HG03342 (cell line): ENCODE data around the gene PIEZO2.
"Not testable (repeated sequence)": the region's sequence is repeated elsewhere in the genome, so short reads cannot be mapped to it uniquely, and the experiment has no call there.

Source experiments
- ATAC-seq: cut with Tn5 transposase; IDR thresholded peaks from one replicate; pipeline ENCODE4 v1.9.1; 2021; ENCODE audit warnings: mild to moderate bottlenecking, moderate library complexity; ENCODE audit not compliant: unreplicated experiment

The PIEZO2 gene

GRCh38 chr18:11150271-11150615 is 874 bp upstream of the PIEZO2 start:
- ATAC-seq = no peak

DNA sequence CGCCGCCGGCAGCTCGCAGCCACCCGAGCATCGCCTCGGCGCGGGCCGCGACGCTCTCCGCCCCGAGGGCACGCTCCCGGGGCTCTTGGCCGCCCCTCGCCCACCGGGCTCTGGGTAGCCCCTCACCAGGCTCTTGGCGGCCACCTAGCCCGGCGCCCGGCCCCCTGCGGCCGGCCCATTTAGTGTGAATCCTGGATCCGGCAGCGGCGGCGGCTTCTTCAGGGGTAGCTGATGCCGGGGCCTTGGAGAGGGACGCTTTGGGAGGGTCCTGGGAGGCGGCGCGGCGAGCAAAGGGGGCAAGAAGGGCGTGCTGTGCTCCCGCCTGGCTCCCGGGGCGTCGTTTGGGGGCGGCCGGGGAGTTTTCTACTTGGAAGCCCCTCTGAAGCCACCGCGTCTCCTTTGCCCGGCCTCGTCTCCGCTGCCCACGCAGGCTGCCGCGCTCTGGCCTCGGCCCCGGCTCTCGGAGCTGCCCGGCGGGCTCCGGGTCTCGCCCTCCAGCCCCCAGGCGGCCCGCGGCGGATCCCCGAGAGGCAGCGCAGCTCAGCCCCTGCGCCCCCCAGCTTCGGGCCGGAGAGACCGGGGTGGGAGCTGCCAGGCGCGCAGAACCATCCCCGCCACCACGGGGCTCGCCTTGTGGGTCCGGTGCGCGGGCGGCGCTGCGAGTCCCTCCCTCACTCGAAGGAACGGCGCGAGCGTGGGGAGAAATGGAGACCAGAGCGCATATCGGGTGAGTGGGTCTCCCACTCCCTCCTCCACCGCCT is 509 bp downstream of the PIEZO2 start:
- ATAC-seq = no peak

GRCh38 chr18:11147962-11148679 is 1.2 kb downstream of the PIEZO2 start:
- no peak for ATAC-seq

DNA sequence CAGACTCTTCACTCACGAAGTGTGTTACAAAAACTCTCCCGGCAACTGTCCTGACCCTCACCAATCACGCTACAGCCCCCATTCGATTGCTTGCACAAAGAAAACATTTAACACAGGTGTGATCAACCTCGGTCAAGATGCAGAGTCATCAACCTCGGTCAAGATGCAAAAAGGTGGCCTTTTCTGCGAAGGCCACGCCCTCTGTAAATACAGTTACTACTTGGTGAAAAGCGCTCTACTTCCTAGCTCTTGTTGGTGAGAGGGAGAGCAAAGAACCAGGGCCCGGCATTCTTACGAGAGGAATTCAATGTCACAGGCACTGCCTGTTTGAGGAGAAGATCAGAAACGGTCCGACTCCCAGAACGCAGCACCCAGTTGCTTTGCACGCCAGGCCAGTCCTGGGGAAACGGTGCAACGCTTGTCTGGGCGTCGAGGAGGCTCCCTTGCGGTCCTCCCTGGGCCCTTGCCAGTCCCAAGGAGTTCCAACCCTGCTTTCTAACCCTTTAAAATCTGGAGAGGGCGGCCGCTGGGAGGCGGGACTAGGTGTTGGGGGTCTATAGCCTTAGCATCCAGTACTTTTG is 1.9 kb downstream of the PIEZO2 start:
- no peak for ATAC-seq

GRCh38 chr18:11146947-11147345 is 2.4 kb downstream of the PIEZO2 start:
- ATAC-seq = no peak

- no peak for ATAC-seq
Observed at GRCh38 chr18:11146238-11146946, 3.0 kb downstream of the PIEZO2 start.

DNA sequence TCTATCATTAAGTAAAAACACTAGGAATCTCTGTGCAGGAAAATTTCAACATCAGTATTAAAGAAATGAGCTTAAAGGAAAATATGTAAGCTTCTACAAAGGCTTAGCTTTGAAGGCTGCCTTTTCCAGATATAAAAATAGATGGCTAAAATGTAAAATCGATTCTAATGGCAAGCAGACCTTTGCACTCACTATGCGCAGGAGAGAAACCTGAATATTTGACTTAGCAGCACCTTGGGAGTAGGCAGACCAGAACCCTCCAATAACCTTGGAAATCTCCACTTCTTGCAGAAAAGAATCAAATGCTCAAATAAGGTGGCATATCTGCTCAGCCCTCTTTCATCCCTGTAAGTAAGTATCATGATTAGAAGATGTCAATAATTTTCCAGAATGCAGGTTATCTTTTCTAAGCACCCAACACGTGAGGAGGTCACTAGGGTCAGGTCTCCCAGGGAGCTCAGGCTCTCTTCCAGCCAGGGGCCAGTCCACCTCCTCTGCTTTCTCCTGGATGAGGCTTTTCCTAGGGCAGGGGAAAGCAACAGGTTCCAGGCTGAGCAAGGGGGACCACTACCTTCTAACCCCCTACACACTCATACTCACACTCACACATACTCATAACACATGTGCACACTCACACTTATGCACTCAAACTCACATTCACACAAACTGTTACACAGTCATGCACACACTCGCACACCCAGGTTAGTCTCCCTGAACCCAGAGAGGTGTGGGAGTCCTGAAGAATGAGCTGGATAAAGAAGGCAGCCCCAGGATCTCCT is 3.8 kb downstream of the PIEZO2 start:
- ATAC-seq = no peak

- no peak for ATAC-seq
Observed at GRCh38 chr18:11137400-11137799, 12.0 kb downstream of the PIEZO2 start.

DNA sequence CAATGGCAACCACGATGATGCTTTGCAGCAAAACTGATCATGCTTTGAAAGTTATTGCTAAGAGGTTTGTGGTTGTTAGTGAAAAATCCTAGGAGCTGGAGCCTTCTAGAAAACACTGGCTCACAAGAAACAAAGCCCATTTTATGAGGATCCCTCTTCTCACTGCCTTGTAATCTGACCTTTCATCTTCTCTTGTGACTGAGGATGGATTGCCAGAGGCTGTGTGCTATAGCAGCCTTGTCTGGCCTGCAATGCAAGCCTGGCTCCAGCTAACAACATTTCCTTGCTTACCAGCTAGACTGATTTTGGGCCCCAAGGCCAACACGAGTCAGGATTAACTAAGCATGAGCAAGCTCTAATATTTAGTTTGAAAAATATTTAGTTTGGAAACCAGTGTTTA is 13.1 kb downstream of the PIEZO2 start:
- no peak for ATAC-seq

DNA sequence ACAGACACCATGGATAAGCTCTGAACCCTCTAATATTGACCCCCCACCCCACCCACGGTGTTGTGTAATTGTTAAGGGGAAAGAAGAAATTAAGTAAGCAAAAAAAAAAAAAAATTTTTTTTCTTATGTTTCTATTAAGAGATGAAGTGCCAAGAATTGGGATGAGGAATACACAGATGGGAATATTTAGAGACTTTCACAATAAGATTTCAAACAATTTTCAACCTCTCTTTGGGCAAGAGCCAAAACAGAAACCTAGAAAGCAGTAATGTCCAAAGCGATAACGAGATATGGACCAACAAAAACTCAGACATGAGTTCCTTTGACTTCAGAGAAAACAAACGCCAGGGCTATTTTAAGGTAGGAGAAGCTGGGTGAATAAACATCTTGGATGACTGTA is 14.4 kb downstream of the PIEZO2 start:
- ATAC-seq = no peak

- ATAC-seq = not testable (repeated sequence)
Observed at GRCh38 chr18:11129059-11129458, 20.3 kb downstream of the PIEZO2 start.

DNA sequence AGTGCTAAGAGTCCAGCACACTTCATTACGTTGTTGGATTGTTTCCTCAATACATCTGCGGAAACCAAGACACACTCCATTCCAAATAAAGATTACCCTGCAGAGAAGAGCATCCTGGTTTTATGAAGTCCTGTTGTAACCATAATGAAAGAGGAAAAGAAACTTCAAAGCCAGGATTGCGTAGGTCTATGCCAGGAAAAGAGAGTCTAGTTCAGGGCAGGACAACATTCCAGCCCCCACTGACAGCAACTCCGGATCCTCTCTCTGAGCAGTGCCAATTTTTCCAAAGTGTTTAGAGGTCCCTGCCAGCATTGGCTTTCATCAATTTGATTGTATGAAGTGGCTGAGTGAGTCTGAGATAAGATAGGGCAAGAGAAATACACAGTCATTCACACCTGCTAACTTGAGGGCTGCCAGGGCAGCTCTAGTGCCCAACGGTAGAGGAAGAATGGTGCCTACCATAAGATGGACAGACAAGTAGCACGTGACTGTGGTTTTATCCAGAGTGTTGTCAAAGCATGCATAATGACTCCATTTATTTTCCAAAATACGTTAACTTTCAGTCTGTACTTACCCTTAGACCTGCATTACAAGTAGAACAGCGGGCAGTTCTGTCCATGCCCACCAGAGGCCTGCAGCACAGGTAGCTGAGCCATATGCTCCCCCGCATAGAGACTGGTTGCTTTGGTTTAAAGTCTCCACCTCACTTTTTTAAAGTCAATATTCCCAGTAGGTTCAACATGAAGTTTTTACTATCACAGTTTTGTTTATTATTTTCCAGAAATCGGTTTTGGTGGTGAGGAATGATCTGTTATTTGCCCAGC is 23.7 kb downstream of the PIEZO2 start:
- ATAC-seq = no peak

GRCh38 chr18:11124054-11124453 is 25.3 kb downstream of the PIEZO2 start:
- no peak for ATAC-seq

GRCh38 chr18:11121443-11121849 is 27.9 kb downstream of the PIEZO2 start:
- ATAC-seq = no peak

DNA sequence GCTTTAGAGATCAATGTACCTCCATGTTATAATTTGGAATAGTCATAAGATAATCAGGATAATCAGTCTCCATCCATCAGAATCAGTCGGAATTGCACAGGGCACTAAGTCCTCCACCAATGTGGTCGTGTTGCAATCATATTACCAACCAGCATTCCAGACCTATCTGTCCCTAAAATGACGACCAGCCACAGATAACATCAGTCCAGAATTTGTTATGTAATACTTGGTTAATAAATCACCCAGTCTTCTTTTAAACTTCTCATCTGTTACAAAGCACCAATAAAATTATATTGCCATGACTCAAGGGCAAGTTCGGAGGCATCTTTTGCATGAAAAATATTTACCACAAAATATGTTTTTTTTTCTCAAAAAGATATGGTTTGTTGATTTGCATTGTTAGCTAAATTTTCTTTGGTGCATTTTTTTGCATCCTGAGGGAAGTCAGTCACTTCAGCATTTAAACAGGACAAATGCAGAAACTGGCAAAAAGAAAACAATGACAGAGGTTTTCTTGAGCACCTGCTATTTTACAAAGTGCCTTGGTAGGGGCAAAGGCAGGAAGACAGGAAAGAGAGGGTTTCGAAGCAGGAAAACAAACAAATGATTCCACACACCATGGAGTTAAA is 29.3 kb downstream of the PIEZO2 start:
- no peak for ATAC-seq

DNA sequence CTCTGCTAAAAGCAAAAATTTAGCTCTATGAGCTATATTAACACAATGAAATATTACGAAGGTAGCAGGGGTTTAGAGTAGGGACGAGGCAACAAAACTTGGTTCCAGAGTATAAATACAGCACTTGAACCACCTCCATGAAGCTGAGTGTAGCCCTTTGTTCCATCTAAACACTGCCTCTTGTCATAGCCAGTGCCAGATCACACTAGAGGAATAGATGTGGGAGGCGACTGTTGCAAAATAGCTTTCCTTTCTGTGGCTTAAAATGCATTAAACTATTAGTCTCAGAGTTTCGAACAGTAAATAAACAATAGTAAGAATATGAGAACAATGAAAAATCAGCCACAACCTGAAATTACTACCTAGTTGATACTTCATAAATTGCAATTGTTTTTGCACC is 29.8 kb downstream of the PIEZO2 start:
- ATAC-seq = no peak

DNA sequence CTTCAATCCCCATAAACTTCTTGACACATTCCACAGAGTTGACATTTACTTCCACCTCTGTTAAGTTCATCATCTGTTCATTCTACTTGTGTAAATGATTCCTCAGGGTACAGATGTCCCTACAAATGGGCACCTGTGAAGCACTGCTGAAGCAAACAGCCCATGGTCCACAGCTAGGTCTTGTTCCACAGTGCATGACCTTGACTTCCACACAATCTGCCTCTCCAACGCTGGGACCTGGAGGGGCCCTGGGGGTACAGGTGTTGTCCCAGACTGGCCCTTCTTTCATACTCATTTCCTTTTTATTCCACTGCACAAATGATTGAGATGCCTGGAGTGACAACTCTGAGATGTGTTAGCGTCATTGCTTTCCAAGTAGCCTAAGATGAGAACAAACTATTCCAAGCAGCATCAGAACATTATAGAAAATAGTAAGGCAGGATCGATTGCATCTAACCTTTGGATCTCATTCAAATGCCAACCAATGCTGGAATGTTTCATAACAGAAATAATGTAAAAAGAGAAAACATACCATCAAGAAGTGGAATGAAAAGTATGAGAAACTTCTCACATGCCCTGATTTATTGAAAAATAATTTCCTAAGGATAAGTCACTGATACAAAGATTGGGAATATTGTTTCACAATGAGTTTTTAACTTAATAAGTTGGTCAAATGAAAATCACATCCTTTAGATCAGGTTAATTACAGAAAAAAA is 31.2 kb downstream of the PIEZO2 start:
- no peak for ATAC-seq

DNA sequence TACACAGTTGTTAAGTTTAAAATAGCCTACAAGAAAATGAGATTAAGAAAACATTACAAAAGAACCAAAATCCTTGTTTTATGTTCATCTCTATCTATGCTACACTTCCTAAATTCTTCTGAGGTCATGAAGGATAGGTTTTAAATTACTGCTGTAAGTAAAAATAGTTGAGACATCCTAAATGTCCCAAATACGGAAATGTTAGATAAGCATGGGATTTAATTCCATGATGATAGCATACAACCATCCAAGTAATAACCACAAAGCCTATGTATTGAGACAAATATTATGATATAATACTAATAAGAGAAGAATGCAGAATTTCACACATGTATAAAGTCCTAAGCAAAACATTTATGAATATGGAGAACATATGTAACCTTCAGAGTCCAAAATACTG is 34.1 kb downstream of the PIEZO2 start:
- ATAC-seq = no peak

GRCh38 chr18:11114653-11115052 is 34.7 kb downstream of the PIEZO2 start:
- ATAC-seq = no peak
